ENCODE data around the gene USP20.

Gene USP20

DNA sequence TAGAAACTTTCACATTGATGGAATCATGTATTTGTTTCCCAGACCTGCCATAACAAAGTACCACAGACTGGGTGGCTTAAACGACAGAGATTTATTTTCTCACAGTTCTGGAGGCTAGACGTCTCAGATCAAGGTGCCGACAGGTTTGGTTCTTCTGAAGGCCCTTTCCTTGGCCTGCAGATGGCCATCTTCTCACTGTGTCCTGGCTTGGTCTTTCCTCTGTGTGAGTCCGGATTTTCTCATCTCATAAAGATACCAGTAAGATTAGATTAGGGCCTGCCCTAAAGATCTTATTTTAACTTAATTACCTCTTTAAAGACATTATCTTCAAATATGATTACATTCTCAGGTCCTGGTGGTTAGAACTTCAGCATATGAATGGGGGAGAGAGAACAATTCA is 5.8 kb downstream of the USP20 start:
- DNase-seq (ENCODE audit: low spot score) (no peak), ATAC-seq (ENCODE audit: low read depth) (no peak)
- no peaks in the 10 kb centered on the region for H3K9me3 ChIP-seq (ENCODE audit: severe bottlenecking)
- no peaks in the 10 kb centered on the region for H3K36me3 ChIP-seq (ENCODE audit: low read depth)
- TF ChIP-seq, protein P1, sequence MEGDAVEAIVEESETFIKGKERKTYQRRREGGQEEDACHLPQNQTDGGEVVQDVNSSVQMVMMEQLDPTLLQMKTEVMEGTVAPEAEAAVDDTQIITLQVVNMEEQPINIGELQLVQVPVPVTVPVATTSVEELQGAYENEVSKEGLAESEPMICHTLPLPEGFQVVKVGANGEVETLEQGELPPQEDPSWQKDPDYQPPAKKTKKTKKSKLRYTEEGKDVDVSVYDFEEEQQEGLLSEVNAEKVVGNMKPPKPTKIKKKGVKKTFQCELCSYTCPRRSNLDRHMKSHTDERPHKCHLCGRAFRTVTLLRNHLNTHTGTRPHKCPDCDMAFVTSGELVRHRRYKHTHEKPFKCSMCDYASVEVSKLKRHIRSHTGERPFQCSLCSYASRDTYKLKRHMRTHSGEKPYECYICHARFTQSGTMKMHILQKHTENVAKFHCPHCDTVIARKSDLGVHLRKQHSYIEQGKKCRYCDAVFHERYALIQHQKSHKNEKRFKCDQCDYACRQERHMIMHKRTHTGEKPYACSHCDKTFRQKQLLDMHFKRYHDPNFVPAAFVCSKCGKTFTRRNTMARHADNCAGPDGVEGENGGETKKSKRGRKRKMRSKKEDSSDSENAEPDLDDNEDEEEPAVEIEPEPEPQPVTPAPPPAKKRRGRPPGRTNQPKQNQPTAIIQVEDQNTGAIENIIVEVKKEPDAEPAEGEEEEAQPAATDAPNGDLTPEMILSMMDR (IDR thresholded peaks at IDR 0.05; ENCODE audit: poor library complexity, severe bottlenecking), result no peak
- H3K27me3 ChIP-seq (ENCODE audit: insufficient read depth, poor library complexity, severe bottlenecking), result no peaks in the 10 kb centered on the region
- H3K4me1 ChIP-seq (ENCODE audit: insufficient read depth, poor library complexity, severe bottlenecking), result peaks cover 9% of the 10 kb centered on the region
- H3K4me3 ChIP-seq (ENCODE audit: severe bottlenecking), result no peak overlapping the region
- H3K27ac ChIP-seq (ENCODE audit: poor library complexity, severe bottlenecking), result no peak overlapping the region

DNA sequence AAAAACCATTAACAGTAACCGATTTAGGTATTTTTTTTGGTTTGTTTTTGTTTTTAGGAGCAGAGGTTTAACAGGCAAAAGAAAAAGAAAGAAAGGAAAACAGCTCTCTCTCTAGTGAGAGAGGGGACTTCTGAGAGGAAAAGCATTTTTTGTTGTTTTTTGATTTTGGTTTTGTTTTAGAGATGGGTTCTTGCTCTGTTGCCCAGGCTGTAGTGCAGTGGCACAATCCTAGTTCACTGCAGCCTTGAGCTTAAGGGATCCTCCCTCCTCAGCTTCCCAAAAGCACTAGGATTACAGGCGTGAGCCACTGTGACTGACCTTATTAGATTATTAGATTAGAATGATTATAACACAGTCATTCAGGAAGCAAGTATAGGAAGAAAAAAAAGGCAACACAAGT is 10.1 kb downstream of the USP20 start:
- DNase-seq (ENCODE audit: low spot score) (no peak), ATAC-seq (ENCODE audit: low read depth) (no peak)
- no peak overlapping the region for H3K27ac ChIP-seq (ENCODE audit: poor library complexity, severe bottlenecking)
- TF ChIP-seq, protein P1 (IDR thresholded peaks at IDR 0.05; ENCODE audit: poor library complexity, severe bottlenecking), result no peak
- no peaks in the 10 kb centered on the region for H3K4me1 ChIP-seq (ENCODE audit: insufficient read depth, poor library complexity, severe bottlenecking)
- H3K27me3 ChIP-seq (ENCODE audit: insufficient read depth, poor library complexity, severe bottlenecking), result no peaks in the 10 kb centered on the region
- H3K36me3 ChIP-seq (ENCODE audit: low read depth), result no peaks in the 10 kb centered on the region
- no peak overlapping the region for H3K4me3 ChIP-seq (ENCODE audit: severe bottlenecking)
- no peaks in the 10 kb centered on the region for H3K9me3 ChIP-seq (ENCODE audit: severe bottlenecking)

DNA sequence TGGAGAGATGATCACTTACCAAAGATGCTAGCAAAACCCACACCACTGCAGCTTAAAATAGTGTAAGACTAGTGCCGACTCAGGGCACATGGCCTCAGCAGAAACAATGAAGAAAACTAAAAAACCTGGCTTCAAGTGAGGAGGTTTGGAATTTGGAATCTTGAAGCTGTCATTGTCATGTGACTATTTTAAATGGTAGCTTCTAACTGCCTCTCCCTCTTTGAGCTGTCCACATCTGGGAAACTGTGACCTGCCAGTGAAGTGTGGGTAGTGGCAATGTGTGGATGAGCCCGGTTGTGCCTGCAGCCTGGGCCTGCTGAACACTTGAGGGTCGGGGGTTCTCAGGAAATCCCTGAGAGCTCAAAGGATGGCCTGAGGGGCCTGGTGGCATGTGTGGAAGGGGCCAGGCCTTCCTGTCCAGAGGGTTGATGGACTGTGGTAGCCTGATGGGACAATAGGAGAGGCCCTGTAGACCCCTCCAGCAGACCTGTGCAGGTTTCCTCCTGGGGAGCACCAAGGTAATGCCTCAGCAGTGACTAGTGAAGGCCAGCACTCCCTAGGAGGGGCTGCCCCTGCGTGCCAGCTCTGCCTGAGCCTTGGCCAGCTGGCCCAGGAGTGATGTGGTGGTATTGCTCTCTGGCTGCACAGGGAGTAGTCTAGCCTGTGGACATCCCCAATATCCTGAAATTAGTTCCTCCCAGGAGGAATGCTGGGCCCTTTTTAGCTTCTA is 13.6 kb downstream of the USP20 start:
- H3K4me1 ChIP-seq (ENCODE audit: insufficient read depth, poor library complexity, severe bottlenecking), result no peaks in the 10 kb centered on the region
- TF ChIP-seq, protein P1 (IDR thresholded peaks at IDR 0.05; ENCODE audit: poor library complexity, severe bottlenecking), result no peak
- H3K36me3 ChIP-seq (ENCODE audit: low read depth), result peaks cover 5% of the 10 kb centered on the region; the same call in 1 of the 2 replicates
- H3K9me3 ChIP-seq (ENCODE audit: severe bottlenecking), result no peaks in the 10 kb centered on the region
- ATAC-seq (ENCODE audit: low read depth) (no peak; the same call in 2 of the 3 replicates), DNase-seq (ENCODE audit: low spot score) (no peak)
- no peak overlapping the region for H3K27ac ChIP-seq (ENCODE audit: poor library complexity, severe bottlenecking)
- no peaks in the 10 kb centered on the region for H3K27me3 ChIP-seq (ENCODE audit: insufficient read depth, poor library complexity, severe bottlenecking)
- no peak overlapping the region for H3K4me3 ChIP-seq (ENCODE audit: severe bottlenecking)

DNA sequence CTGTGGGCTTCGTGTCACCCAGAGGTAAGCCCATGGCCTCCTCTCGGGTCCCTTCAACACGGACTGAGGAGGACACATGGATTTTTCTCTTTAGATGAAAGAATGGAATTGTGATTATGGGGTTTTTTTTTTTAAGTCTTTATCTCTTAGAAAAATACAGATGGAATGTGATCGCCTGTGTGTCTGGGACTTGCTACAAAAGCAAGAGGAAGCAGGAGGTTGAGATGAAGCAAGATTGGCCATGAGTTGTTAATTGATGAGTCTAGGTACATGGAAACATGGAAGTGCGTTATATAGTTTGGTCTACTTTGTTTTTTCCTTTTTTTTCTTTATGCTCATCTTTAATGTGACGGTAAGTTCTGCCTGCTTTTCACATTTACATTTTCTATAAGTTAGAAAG is 14.6 kb downstream of the USP20 start:
- DNase-seq (ENCODE audit: low spot score) (no peak), ATAC-seq (ENCODE audit: low read depth) (no peak)
- no peak overlapping the region for H3K27ac ChIP-seq (ENCODE audit: poor library complexity, severe bottlenecking)
- H3K27me3 ChIP-seq (ENCODE audit: insufficient read depth, poor library complexity, severe bottlenecking), result no peaks in the 10 kb centered on the region
- no peaks in the 10 kb centered on the region for H3K4me1 ChIP-seq (ENCODE audit: insufficient read depth, poor library complexity, severe bottlenecking)
- H3K36me3 ChIP-seq (ENCODE audit: low read depth), result peaks cover 9% of the 10 kb centered on the region; the same call in 1 of the 2 replicates
- H3K9me3 ChIP-seq (ENCODE audit: severe bottlenecking), result no peaks in the 10 kb centered on the region
- H3K4me3 ChIP-seq (ENCODE audit: severe bottlenecking), result no peak overlapping the region
- TF ChIP-seq, protein P1 (IDR thresholded peaks at IDR 0.05; ENCODE audit: poor library complexity, severe bottlenecking), result no peak
